ENCODE data around the gene SNTG2. TPM values are rescaled to one million over a fixed set of nuclear protein-coding genes. Genes with fewer than 3 reads are reported as not detected.

Gene SNTG2
- total RNA-seq, 1 donor from 2014 or later = 7.7 TPM

GRCh38 chr2:1143129-1143528 lies 192.5 kb downstream of the SNTG2 start:
- Mint-ChIP-seq H3K27me3 (ENCODE audit: unreplicated experiment) (peaks cover 3% of the 10 kb centered on the region), H3K9me3 (ENCODE audit: unreplicated experiment) (peaks cover 2% of the 10 kb centered on the region), H3K4me3 (ENCODE audit: unreplicated experiment) (no peak overlapping the region), H3K36me3 (ENCODE audit: unreplicated experiment) (peaks cover 5% of the 10 kb centered on the region), H3K27ac (ENCODE audit: unreplicated experiment) (no peak overlapping the region), H3K4me1 (ENCODE audit: low read depth, unreplicated experiment) (peaks cover 2% of the 10 kb centered on the region)
- DNase-seq = no peak
- TF ChIP-seq CTCF (IDR thresholded peaks at IDR 0.05; ENCODE audit: partially characterized antibody, unreplicated experiment) = no peak

GRCh38 chr2:1147873-1148612 lies 197.4 kb downstream of the SNTG2 start:
- Mint-ChIP-seq H3K27ac (ENCODE audit: unreplicated experiment) (no peak overlapping the region), H3K36me3 (ENCODE audit: unreplicated experiment) (peaks cover 5% of the 10 kb centered on the region), H3K4me1 (ENCODE audit: low read depth, unreplicated experiment) (peaks cover 7% of the 10 kb centered on the region), H3K9me3 (ENCODE audit: unreplicated experiment) (no peaks in the 10 kb centered on the region), H3K27me3 (ENCODE audit: unreplicated experiment) (no peaks in the 10 kb centered on the region), H3K4me3 (ENCODE audit: unreplicated experiment) (no peak overlapping the region)
- no peak for DNase-seq
- TF ChIP-seq CTCF (IDR thresholded peaks at IDR 0.05; ENCODE audit: partially characterized antibody, unreplicated experiment) = no peak

GRCh38 chr2:1150724-1151511 lies 200.3 kb downstream of the SNTG2 start:
- Mint-ChIP-seq H3K27ac (ENCODE audit: unreplicated experiment) (no peak overlapping the region), H3K4me1 (ENCODE audit: low read depth, unreplicated experiment) (peaks cover 7% of the 10 kb centered on the region), H3K36me3 (ENCODE audit: unreplicated experiment) (no peaks in the 10 kb centered on the region), H3K4me3 (ENCODE audit: unreplicated experiment) (no peak overlapping the region), H3K27me3 (ENCODE audit: unreplicated experiment) (no peaks in the 10 kb centered on the region), H3K9me3 (ENCODE audit: unreplicated experiment) (no peaks in the 10 kb centered on the region)
- no peak for TF ChIP-seq CTCF (IDR thresholded peaks at IDR 0.05; ENCODE audit: partially characterized antibody, unreplicated experiment)
- DNase-seq = no peak

GRCh38 chr2:1152375-1152774 lies 201.7 kb downstream of the SNTG2 start:
- Mint-ChIP-seq H3K36me3 (ENCODE audit: unreplicated experiment) (no peaks in the 10 kb centered on the region), H3K27ac (ENCODE audit: unreplicated experiment) (no peak overlapping the region), H3K4me1 (ENCODE audit: low read depth, unreplicated experiment) (peaks cover 7% of the 10 kb centered on the region), H3K4me3 (ENCODE audit: unreplicated experiment) (no peak overlapping the region), H3K9me3 (ENCODE audit: unreplicated experiment) (no peaks in the 10 kb centered on the region), H3K27me3 (ENCODE audit: unreplicated experiment) (no peaks in the 10 kb centered on the region)
- TF ChIP-seq CTCF (IDR thresholded peaks at IDR 0.05; ENCODE audit: partially characterized antibody, unreplicated experiment) = no peak
- DNase-seq = no peak

- no peaks in the 10 kb centered on the region for H3K9me3 Mint-ChIP-seq (ENCODE audit: unreplicated experiment)
Measured at GRCh38 chr2:1153920-1154319, 203.3 kb downstream of the SNTG2 start.

More at GRCh38 chr2:1153920-1154319, 203.3 kb downstream of the SNTG2 start:
- H3K4me1 Mint-ChIP-seq (ENCODE audit: low read depth, unreplicated experiment) = peaks cover 7% of the 10 kb centered on the region
- no peak for TF ChIP-seq CTCF (IDR thresholded peaks at IDR 0.05; ENCODE audit: partially characterized antibody, unreplicated experiment)
- H3K4me3 Mint-ChIP-seq (ENCODE audit: unreplicated experiment) = no peak overlapping the region
- H3K36me3 Mint-ChIP-seq (ENCODE audit: unreplicated experiment) = no peaks in the 10 kb centered on the region
- H3K27ac Mint-ChIP-seq (ENCODE audit: unreplicated experiment) = no peak overlapping the region
- H3K27me3 Mint-ChIP-seq (ENCODE audit: unreplicated experiment) = no peaks in the 10 kb centered on the region
- DNase-seq = no peak

Data from glutamatergic neuron (in vitro differentiated cells).